ENCODE results near the gene CRADD. TPM values are rescaled to one million over a fixed set of nuclear protein-coding genes. Genes with fewer than 3 reads are reported as not detected.
"Not testable (repeated sequence)": the region's sequence is repeated elsewhere in the genome, so short reads cannot be mapped to it uniquely, and the experiment has no call there.

CRADD gene
- total RNA-seq, 4 donors from 2014 or later = 19.4 to 28.7 (median 22.6) TPM

DNA sequence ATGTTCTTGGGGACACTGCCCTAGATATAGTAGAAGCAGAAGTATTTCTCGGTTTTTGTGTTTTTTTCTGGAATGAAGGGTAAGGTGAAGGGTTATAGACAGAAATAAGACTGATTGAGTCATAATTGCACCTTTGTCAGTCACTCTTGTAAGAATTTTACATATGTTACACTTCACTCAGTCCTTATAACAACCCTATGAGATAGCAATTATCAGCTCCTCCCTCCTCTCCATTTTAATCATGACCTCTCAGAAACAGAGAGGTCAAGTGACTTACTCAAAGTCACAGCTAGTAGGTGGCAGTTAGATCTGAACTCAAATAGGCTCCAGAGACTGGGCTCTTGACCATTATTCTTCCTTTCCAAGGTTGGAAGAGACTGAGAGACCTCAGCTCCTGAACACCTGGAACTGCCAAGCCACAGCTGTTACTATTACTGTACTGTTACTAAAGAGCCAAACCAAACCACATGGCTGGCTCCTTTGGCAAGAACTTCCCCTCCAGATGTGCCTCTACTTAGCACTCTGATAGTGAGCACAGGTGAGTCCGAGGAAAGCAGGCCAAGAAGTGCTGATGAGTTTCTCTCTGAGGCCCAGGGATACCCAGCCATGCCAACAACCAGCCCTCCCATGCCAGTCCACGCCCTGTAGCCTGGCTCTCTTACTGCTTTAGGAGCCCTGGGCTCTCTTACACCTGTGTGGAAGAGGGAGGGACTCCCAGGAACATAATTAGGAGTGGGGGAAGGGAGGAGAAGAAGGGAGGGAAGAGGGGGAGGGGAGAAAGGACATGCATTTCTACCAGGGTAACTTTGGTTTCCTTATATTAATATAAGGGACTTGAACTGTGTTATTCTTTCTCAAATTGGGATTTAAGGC is 121.3 kb downstream of the CRADD start:
- H3K9me3 ChIP-seq = no peaks in the 10 kb centered on the region
- H3K27ac ChIP-seq = no peak overlapping the region
- peaks cover 15 to 37% of the 10 kb centered on the region in 2 donors for H3K4me1 ChIP-seq
- TF ChIP-seq POLR2A (IDR thresholded peaks at IDR 0.05) = no peak
- TF ChIP-seq, protein P1, sequence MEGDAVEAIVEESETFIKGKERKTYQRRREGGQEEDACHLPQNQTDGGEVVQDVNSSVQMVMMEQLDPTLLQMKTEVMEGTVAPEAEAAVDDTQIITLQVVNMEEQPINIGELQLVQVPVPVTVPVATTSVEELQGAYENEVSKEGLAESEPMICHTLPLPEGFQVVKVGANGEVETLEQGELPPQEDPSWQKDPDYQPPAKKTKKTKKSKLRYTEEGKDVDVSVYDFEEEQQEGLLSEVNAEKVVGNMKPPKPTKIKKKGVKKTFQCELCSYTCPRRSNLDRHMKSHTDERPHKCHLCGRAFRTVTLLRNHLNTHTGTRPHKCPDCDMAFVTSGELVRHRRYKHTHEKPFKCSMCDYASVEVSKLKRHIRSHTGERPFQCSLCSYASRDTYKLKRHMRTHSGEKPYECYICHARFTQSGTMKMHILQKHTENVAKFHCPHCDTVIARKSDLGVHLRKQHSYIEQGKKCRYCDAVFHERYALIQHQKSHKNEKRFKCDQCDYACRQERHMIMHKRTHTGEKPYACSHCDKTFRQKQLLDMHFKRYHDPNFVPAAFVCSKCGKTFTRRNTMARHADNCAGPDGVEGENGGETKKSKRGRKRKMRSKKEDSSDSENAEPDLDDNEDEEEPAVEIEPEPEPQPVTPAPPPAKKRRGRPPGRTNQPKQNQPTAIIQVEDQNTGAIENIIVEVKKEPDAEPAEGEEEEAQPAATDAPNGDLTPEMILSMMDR (IDR thresholded peaks at IDR 0.05 in 4 of 5, conservative IDR thresholded peaks at IDR 0.05 in 1 of 5) = no peak
- in situ Hi-C loops (cut with MboI; ENCODE audit: low sequenced_read_pairs in 4 of 4) (no loop called here), intact Hi-C loops (cut with DNase I; ENCODE audit: low total_unique reads) (no loop called here)
- H3K36me3 ChIP-seq = no peaks in the 10 kb centered on the region
- H3K27me3 ChIP-seq = no peaks in the 10 kb centered on the region
- H3K4me3 ChIP-seq = no peak overlapping the region
- no peak for DNase-seq
- ATAC-seq = no peak

DNA sequence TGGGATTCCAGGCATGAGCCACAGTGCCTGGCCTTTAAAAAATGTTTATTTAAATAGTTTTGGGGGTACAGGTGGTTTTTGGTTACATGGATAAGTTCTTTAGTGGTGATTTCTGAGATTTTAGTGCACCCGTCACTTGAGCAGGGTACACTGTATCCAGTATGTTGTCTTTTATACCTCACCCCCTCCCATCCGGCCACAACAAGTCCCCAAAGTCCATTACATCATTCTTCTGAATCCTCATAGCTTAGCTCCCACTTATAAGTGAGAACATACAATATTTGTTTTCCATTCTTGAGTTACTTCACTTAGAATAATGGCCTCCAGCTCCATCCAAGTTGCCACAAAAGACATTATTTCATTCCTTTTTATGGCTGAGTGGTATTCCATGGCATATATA is 124.5 kb downstream of the CRADD start:
- H3K27ac ChIP-seq; DNase-seq; H3K9me3 ChIP-seq; H3K4me3 ChIP-seq; in situ Hi-C loops (cut with MboI; ENCODE audit: low sequenced_read_pairs in 4 of 4); intact Hi-C loops (cut with DNase I; ENCODE audit: low total_unique reads); H3K36me3 ChIP-seq; H3K27me3 ChIP-seq; ATAC-seq: not testable (repeated sequence)
- peaks cover 22 to 41% of the 10 kb centered on the region in 2 donors for H3K4me1 ChIP-seq

DNA sequence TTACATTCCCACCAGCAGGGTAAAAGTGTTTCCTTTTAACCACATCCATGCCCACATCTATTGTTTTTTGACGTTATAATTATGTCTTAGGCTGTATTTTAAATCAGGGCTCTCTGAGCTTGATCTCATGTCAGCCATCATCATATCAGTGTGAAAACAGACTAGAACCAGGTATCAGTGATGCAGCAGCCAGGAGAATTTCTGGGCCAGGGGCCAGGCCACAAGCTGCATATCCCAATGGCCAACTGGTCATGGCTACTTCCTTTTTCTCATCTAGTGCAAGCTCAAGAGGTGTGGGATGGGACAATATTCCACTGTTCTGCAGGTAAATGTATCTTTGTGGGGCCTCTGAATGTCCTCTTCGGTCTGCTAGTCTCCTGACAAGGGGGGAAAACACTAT is 125.1 kb downstream of the CRADD start:
- in situ Hi-C loops (cut with MboI; ENCODE audit: low sequenced_read_pairs in 4 of 4) = no loop called here
- H3K4me3 ChIP-seq = no peak overlapping the region
- no peaks in the 10 kb centered on the region for H3K27me3 ChIP-seq
- peak overlapping the region; percentile 67 to 83 (median 76) for H3K27ac ChIP-seq
- peaks cover 22 to 37% of the 10 kb centered on the region in 2 donors for H3K4me1 ChIP-seq
- H3K36me3 ChIP-seq = no peaks in the 10 kb centered on the region
- ATAC-seq (no peak), DNase-seq (no peak)
- TF ChIP-seq POLR2A (IDR thresholded peaks at IDR 0.05) = no peak
- TF ChIP-seq, protein P1 (IDR thresholded peaks at IDR 0.05 in 4 of 5, conservative IDR thresholded peaks at IDR 0.05 in 1 of 5) = no peak
- no peaks in the 10 kb centered on the region for H3K9me3 ChIP-seq
- intact Hi-C loops (cut with DNase I; ENCODE audit: low total_unique reads) = no loop called here

DNA sequence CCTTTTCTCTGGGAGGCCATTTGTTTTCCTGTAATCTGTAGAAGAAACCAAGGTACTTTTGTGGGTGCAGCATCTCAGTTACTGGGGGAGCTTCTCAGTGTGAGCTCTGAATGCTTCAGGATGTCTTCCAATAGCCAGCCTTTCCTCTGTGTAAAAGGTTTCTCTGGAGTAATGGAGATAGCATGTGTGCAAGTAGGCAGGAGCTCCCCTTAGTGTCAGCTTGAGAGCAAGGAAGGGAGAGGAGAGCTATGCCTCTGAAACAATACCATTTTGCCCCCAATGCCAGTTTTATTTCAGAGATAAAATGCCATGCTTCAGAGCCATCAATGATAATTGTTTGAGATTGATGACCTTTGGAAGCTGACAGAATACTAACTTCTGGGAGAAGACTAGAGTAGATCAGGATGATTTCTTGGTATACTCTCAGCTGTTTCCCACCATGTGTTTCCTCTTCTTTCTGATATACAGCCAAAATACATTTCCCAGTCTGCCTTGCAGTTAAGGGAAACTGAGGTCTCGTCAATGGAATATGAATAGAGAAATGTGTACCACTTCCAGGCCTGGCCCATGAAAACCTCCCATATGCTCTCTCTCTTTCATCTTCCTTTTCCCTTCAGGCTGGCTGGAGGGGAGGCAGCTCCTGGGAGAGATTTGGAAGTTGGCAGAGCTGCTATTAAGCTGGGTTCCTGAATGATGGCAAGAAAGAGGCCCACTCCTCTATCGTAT is 125.7 kb downstream of the CRADD start:
- Histone ChIP-seq H3K27ac (peak overlapping the region; percentile 67 to 83 (median 76)), H3K27me3 (no peaks in the 10 kb centered on the region), H3K4me3 (peak overlapping the region in 3 of 4 donors; percentile 18 to 35 (median 24)), H3K36me3 (no peaks in the 10 kb centered on the region), H3K4me1 (peaks cover 22 to 37% of the 10 kb centered on the region in 2 donors), H3K9me3 (no peaks in the 10 kb centered on the region)
- in situ Hi-C loops (cut with MboI; ENCODE audit: low sequenced_read_pairs in 4 of 4) (no loop called here), intact Hi-C loops (cut with DNase I; ENCODE audit: low total_unique reads) (loop anchor here (1.0 kb wide), 1 partner anchor 36 kb away; no protein-coding TSS in a partner anchor)
- ATAC-seq (peak; percentile 74 to 82), DNase-seq (no peak)
- no peak for TF ChIP-seq POLR2A (IDR thresholded peaks at IDR 0.05)
- TF ChIP-seq, protein P1 (IDR thresholded peaks at IDR 0.05 in 4 of 5, conservative IDR thresholded peaks at IDR 0.05 in 1 of 5) = peak in 4 of 5 experiments; percentile 3 to 40 (median 18)

DNA sequence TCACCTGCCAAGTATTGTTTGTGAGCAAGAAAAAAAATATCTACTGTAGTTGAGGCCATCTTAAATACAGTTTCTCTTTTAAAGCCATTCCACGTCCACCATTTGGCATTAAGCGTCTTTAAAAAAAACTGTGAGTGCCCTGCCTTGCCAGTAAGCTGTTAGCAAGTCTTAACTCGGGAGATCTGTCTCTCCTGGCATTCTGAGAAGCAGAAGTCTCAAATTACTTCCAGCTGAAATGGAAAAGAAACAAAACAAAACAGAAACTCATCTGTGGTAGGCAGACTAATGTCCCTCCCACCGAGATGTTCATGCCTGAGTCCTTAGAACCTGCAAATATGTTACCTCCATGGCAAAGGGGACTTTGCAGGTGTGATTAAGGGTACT is 126.2 kb downstream of the CRADD start:
- DNase-seq (peak; percentile 34 to 60), ATAC-seq (peak; percentile 89 to 92)
- Histone ChIP-seq H3K36me3 (no peaks in the 10 kb centered on the region), H3K4me1 (peaks cover 22 to 34% of the 10 kb centered on the region in 2 donors), H3K4me3 (peak overlapping the region in 3 of 4 donors; percentile 18 to 35 (median 24)), H3K27me3 (no peaks in the 10 kb centered on the region), H3K9me3 (no peaks in the 10 kb centered on the region), H3K27ac (peak overlapping the region; percentile 67 to 83 (median 76))
- in situ Hi-C loops (cut with MboI; ENCODE audit: low sequenced_read_pairs in 4 of 4) (no loop called here), intact Hi-C loops (cut with DNase I; ENCODE audit: low total_unique reads) (loop anchor here (1.0 kb wide), 1 partner anchor 36 kb away; no protein-coding TSS in a partner anchor)
- TF ChIP-seq, protein P1 (IDR thresholded peaks at IDR 0.05 in 4 of 5, conservative IDR thresholded peaks at IDR 0.05 in 1 of 5) = no peak
- TF ChIP-seq POLR2A (IDR thresholded peaks at IDR 0.05) = no peak

All from gastrocnemius medialis (tissue), 4 donors.